ENCODE measurements around the gene PCDH9. TPM values are rescaled to one million over a fixed set of nuclear protein-coding genes. Genes with fewer than 3 reads are reported as not detected.

Gene PCDH9
- total and polyA plus RNA-seq, 2 experiments from 2014 or later, result 0.56 to 0.76 TPM

DNA sequence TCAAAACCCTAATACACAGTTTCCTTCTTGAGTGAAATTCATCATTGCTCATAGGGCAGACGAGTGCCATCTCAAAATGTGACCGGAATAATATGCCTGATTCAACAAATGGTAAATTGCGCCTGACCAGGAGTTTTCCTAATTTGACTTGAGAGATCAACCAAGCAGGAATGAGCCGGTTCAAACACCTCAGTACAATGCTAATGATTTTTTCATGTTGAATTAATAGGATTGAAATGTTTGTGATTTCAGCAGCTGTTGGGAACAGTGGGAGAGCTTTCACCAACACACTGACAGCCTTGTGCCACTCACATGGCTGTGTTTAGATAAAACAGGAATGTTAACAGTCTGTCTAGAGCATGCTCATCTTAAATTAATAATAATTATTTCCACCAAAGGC lies 484.8 kb downstream of the PCDH9 start:
- DNase-seq, result no peak
- H2AFZ ChIP-seq, result no peak overlapping the region
- no peaks in the 10 kb centered on the region for H4K20me1 ChIP-seq (ENCODE audit: insufficient read depth)
- H3K4me2 ChIP-seq (ENCODE audit: unreplicated experiment), result no peak overlapping the region
- TF ChIP-seq EZH2phosphoT487 (IDR thresholded peaks at IDR 0.05; ENCODE audit: insufficient read depth, low read depth) (no peak), EZH2 (IDR thresholded peaks at IDR 0.05; ENCODE audit: insufficient read depth, poor library complexity, severe bottlenecking) (no peak)
- H3K36me3 ChIP-seq (ENCODE audit: low read depth), result no peaks in the 10 kb centered on the region
- H3K27me3 ChIP-seq (replicated peaks; ENCODE audit: insufficient read depth), result no peaks in the 10 kb centered on the region
- no peak overlapping the region for H3K9ac ChIP-seq
- no peaks in the 10 kb centered on the region for H3K4me1 ChIP-seq (ENCODE audit: insufficient read depth)
- no peaks in the 10 kb centered on the region for H3K79me2 ChIP-seq (ENCODE audit: insufficient read depth)
- H3F3A ChIP-seq (ENCODE audit: insufficient read depth), result no peaks in the 10 kb centered on the region
- WGBS, 2 experiments (ENCODE audit: low coverage in 1 of 2, low lambda C conversion rate in 2 of 2, missing lambda C conversion rate in 2 of 2), result 39 to 42% methylated on average over 4 of the region's 4 CpGs
- in situ Hi-C loops (cut with MboI), result no loop called here
- H3K9me3 ChIP-seq (ENCODE audit: low read depth), result peaks cover 3% of the 10 kb centered on the region
- H3K27ac ChIP-seq, result no peak overlapping the region
- no peaks in the 10 kb centered on the region for H3K9me2 ChIP-seq (ENCODE audit: insufficient read depth)
- no peak overlapping the region for H3K4me3 ChIP-seq

DNA sequence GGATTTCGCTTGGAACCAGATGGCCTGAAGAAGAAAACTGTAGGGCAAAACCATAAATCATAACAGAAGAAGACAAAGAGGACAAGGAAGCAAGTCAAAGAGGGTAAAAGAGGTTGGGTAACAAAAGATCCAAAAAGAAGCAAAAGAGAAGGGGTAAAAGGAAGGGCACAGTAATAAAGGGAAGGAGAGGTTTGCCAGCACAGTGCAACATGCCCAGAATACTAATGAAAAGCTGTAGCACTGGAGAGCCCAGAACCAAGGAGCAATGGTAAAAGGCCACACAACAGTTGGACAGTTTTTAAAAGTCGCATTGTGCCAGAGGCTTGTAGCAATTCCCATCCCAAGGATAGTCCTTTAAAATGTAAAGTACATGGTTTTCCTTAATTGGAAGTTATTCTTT lies 506.6 kb downstream of the PCDH9 start:
- Histone ChIP-seq H3K9me3 (ENCODE audit: low read depth) (no peaks in the 10 kb centered on the region), H3F3A (ENCODE audit: insufficient read depth) (no peaks in the 10 kb centered on the region), H4K20me1 (ENCODE audit: insufficient read depth) (no peaks in the 10 kb centered on the region), H3K27ac (no peak overlapping the region), H3K36me3 (ENCODE audit: low read depth) (no peaks in the 10 kb centered on the region), H3K9me2 (ENCODE audit: insufficient read depth) (no peaks in the 10 kb centered on the region), H3K4me1 (ENCODE audit: insufficient read depth) (no peaks in the 10 kb centered on the region), H3K79me2 (ENCODE audit: insufficient read depth) (no peaks in the 10 kb centered on the region), H3K27me3 (replicated peaks; ENCODE audit: insufficient read depth) (no peaks in the 10 kb centered on the region), H3K4me3 (no peak overlapping the region), H3K9ac (no peak overlapping the region), H2AFZ (no peak overlapping the region), H3K4me2 (ENCODE audit: unreplicated experiment) (no peak overlapping the region)
- in situ Hi-C loops (cut with MboI), result no loop called here
- 13 to 15% methylated on average over 2 of the region's 2 CpGs for WGBS, 2 experiments (ENCODE audit: low coverage in 1 of 2, low lambda C conversion rate in 2 of 2, missing lambda C conversion rate in 2 of 2)
- no peak for TF ChIP-seq EZH2phosphoT487 (IDR thresholded peaks at IDR 0.05; ENCODE audit: insufficient read depth, low read depth)
- no peak for TF ChIP-seq EZH2 (IDR thresholded peaks at IDR 0.05; ENCODE audit: insufficient read depth, poor library complexity, severe bottlenecking)
- no peak for DNase-seq

DNA sequence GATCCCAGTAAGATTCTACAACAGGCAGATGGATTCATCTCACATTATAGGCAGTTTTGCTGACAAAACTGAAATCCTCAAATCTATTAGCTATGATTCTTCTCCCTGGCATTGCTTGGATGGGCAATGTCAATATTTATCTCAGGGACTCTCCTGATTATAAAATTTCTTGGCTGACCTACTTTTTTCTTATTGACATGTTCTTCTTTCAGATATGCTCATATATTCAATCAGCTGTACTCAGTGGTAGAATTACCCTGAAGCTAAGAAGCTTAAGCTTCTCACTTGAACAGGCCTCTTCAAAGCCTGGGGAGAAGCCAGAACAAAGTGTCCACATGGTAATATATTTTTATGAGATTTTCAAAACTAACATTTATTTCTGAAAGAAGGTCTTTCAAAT lies 513.6 kb downstream of the PCDH9 start:
- in situ Hi-C loops (cut with MboI), result no loop called here

DNA sequence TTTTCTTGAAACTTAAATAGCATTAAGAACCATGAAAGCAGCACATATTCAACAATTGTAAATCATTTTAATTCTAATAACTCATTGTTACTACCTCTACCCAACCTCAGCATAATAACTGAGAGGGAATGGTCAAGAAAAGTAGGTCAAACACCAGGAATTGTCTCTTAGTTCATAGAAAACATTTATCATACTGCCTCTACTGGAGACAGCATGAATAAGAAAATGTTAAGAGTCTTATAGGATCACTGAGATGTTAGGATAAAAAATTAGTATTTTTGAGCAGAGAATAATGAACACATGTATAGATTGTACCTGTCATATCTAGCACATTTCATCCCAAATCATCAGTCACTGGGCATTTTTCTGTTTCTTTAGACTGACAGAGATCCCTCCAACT lies 515.3 kb downstream of the PCDH9 start:
- in situ Hi-C loops (cut with MboI), result no loop called here
- Histone ChIP-seq H2AFZ (no peak overlapping the region), H3K79me2 (ENCODE audit: insufficient read depth) (no peaks in the 10 kb centered on the region), H3K27me3 (replicated peaks; ENCODE audit: insufficient read depth) (no peaks in the 10 kb centered on the region), H3K36me3 (ENCODE audit: low read depth) (no peaks in the 10 kb centered on the region), H3K9me3 (ENCODE audit: low read depth) (no peaks in the 10 kb centered on the region), H3K4me1 (ENCODE audit: insufficient read depth) (no peaks in the 10 kb centered on the region), H3K4me2 (ENCODE audit: unreplicated experiment) (no peak overlapping the region), H3K27ac (no peak overlapping the region), H4K20me1 (ENCODE audit: insufficient read depth) (no peaks in the 10 kb centered on the region), H3K9me2 (ENCODE audit: insufficient read depth) (no peaks in the 10 kb centered on the region), H3K4me3 (no peak overlapping the region), H3K9ac (no peak overlapping the region), H3F3A (ENCODE audit: insufficient read depth) (no peaks in the 10 kb centered on the region)
- TF ChIP-seq EZH2 (IDR thresholded peaks at IDR 0.05; ENCODE audit: insufficient read depth, poor library complexity, severe bottlenecking) (no peak), EZH2phosphoT487 (IDR thresholded peaks at IDR 0.05; ENCODE audit: insufficient read depth, low read depth) (no peak)
- DNase-seq, result no peak

More for the DNA sequence above, 513.6 kb downstream of the PCDH9 start:
- Histone ChIP-seq H3K9ac (no peak overlapping the region), H3K4me2 (ENCODE audit: unreplicated experiment) (no peak overlapping the region), H3K9me2 (ENCODE audit: insufficient read depth) (no peaks in the 10 kb centered on the region), H3K4me3 (no peak overlapping the region), H3K9me3 (ENCODE audit: low read depth) (no peaks in the 10 kb centered on the region), H4K20me1 (ENCODE audit: insufficient read depth) (no peaks in the 10 kb centered on the region), H3K36me3 (ENCODE audit: low read depth) (no peaks in the 10 kb centered on the region), H3K79me2 (ENCODE audit: insufficient read depth) (no peaks in the 10 kb centered on the region), H3K4me1 (ENCODE audit: insufficient read depth) (no peaks in the 10 kb centered on the region), H3K27ac (no peak overlapping the region), H3F3A (ENCODE audit: insufficient read depth) (no peaks in the 10 kb centered on the region), H2AFZ (no peak overlapping the region), H3K27me3 (replicated peaks; ENCODE audit: insufficient read depth) (no peaks in the 10 kb centered on the region)
- TF ChIP-seq EZH2phosphoT487 (IDR thresholded peaks at IDR 0.05; ENCODE audit: insufficient read depth, low read depth) (no peak), EZH2 (IDR thresholded peaks at IDR 0.05; ENCODE audit: insufficient read depth, poor library complexity, severe bottlenecking) (no peak)
- DNase-seq, result no peak

DNA sequence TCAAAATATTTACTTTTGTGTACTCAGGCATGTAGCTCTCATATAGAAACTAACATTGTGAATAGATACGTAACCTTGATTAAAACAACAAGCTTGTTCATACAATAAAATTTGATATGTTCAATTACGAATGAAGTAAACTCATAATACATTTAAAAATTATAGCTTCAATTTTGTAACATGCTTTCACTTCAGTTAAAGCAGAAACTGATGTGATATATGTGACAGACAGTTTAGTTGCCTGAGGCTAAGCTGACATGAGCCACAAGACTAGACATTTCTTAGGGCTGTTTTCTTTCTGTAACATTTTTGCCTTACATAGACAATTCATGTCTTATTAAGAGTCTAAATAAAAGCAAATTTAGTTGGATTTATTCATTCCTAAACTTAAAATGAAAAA lies 526.0 kb downstream of the PCDH9 start:
- no peak overlapping the region for H2AFZ ChIP-seq
- H3K27ac ChIP-seq, result no peak overlapping the region
- H3K9ac ChIP-seq, result no peak overlapping the region
- H3K79me2 ChIP-seq (ENCODE audit: insufficient read depth), result no peaks in the 10 kb centered on the region
- no peaks in the 10 kb centered on the region for H4K20me1 ChIP-seq (ENCODE audit: insufficient read depth)
- H3K4me3 ChIP-seq, result no peak overlapping the region
- H3K4me2 ChIP-seq (ENCODE audit: unreplicated experiment), result no peak overlapping the region
- in situ Hi-C loops (cut with MboI), result no loop called here
- 41 to 51% methylated on average over 2 of the region's 2 CpGs for WGBS, 2 experiments (ENCODE audit: low coverage in 1 of 2, low lambda C conversion rate in 2 of 2, missing lambda C conversion rate in 2 of 2)
- H3K9me3 ChIP-seq (ENCODE audit: low read depth), result no peaks in the 10 kb centered on the region
- no peak for DNase-seq
- H3K27me3 ChIP-seq (replicated peaks; ENCODE audit: insufficient read depth), result no peaks in the 10 kb centered on the region
- no peaks in the 10 kb centered on the region for H3K36me3 ChIP-seq (ENCODE audit: low read depth)
- TF ChIP-seq EZH2 (IDR thresholded peaks at IDR 0.05; ENCODE audit: insufficient read depth, poor library complexity, severe bottlenecking) (no peak), EZH2phosphoT487 (IDR thresholded peaks at IDR 0.05; ENCODE audit: insufficient read depth, low read depth) (no peak)
- H3F3A ChIP-seq (ENCODE audit: insufficient read depth), result no peaks in the 10 kb centered on the region
- no peaks in the 10 kb centered on the region for H3K4me1 ChIP-seq (ENCODE audit: insufficient read depth)
- H3K9me2 ChIP-seq (ENCODE audit: insufficient read depth), result no peaks in the 10 kb centered on the region
